GM12878 (cell line): ENCODE results near the gene HMGB4. TPM values are rescaled to one million over a fixed set of nuclear protein-coding genes. Genes with fewer than 3 reads are reported as not detected.

Experiments used
- ATAC-seq: fragments of 200-7000 bp; cut with Tn5 transposase; 3 replicates; pipeline ENCODE4 v1.9.1; 2020; ENCODE audit warnings: mild to moderate bottlenecking, moderate library complexity
- BruUV-seq: library from RNA; stranded (reverse); fragments of 400-500 nt; replicated peaks from 2 replicates; lab custom pipeline; 2021; lab: Mats Ljungman, UMichigan
- CTCF ChIA-PET: fragments of 300-600 bp; sonication (Branson Sonifier 250); formaldehyde crosslinking; extraction: SDS; loops from one replicate; lab custom pipeline; 2021; ENCODE audit warnings: inconsistent platforms; lab: Yijun Ruan, JAX
- POLR2A ChIA-PET: fragments of 350-600 bp; formaldehyde crosslinking; extraction: SDS; loops from one replicate; lab custom pipeline; 2021; ENCODE audit warnings: inconsistent platforms; lab: Charles Lee
- RAD21 ChIA-PET: fragments of 300-600 bp; sonication (Branson Sonifier 250); formaldehyde crosslinking; loops from one replicate; lab custom pipeline; 2023; ENCODE audit warnings: antibody characterized with exemption; ENCODE audit not compliant: unreplicated experiment; lab: Charles Lee
- SMC1A ChIA-PET: fragments of 300-600 bp; sonication (Branson Sonifier 250); formaldehyde crosslinking; loops from one replicate; lab custom pipeline; 2023; ENCODE audit not compliant: unreplicated experiment, uncharacterized antibody; lab: Charles Lee
- DNase-seq: peaks from one replicate; pipeline ENCODE4 v3.0.0-alpha.2; 2011; ENCODE audit warnings: low read depth, low spot score
- FAIRE-seq: peaks from 3 replicates; lab custom pipeline; 2011; peaks lifted over from hg19 to GRCh38; lab: Jason Lieb, UNC
- H2AFZ ChIP-seq: 2 replicates; pipeline ENCODE4 v1.6.0; 2011; ENCODE audit warnings: low read depth, low read length, control low read depth; ENCODE audit not compliant: control insufficient read depth
- H3K27ac ChIP-seq: 2 replicates; pipeline ENCODE4 v1.5.1; 2011; ENCODE audit warnings: control low read depth; ENCODE audit not compliant: control insufficient read depth, insufficient read depth
- H3K27me3 ChIP-seq, 2 experiments: replicated peaks in 1 of 2; 2 replicates each; pipeline versions ENCODE4 v1.6.0 to v1.6.1; 2011; ENCODE audit warnings: low read length in 1 of 2; ENCODE audit not compliant: control insufficient read depth in 2 of 2, insufficient read depth in 2 of 2
- H3K36me3 ChIP-seq, 2 experiments: 2 replicates each; pipeline ENCODE4 v1.5.1; 2011; ENCODE audit warnings: low read length in 1 of 2; ENCODE audit not compliant: control insufficient read depth in 2 of 2, insufficient read depth in 2 of 2
- H3K4me1 ChIP-seq: 2 replicates; pipeline ENCODE4 v1.6.1; 2011; ENCODE audit warnings: mild to moderate bottlenecking, low read length, moderate library complexity, mixed read lengths; ENCODE audit not compliant: control insufficient read depth, insufficient read depth
- H3K4me2 ChIP-seq: 2 replicates; pipeline ENCODE4 v1.6.0; 2011; ENCODE audit warnings: control low read depth; ENCODE audit not compliant: control insufficient read depth, insufficient read depth
- H3K4me3 ChIP-seq: fragments of 200-600 bp; sonication (generic); 2 replicates; pipeline ENCODE4 v1.5.1; 2016
- H3K79me2 ChIP-seq: 2 replicates; pipeline ENCODE4 v1.6.0; 2011; ENCODE audit warnings: low read length; ENCODE audit not compliant: control insufficient read depth, insufficient read depth
- H3K9ac ChIP-seq: 2 replicates; pipeline ENCODE4 v1.8.0; 2011; ENCODE audit warnings: low read length, control low read depth, mixed read lengths; ENCODE audit not compliant: control insufficient read depth, insufficient read depth
- H3K9me3 ChIP-seq: replicated peaks from 3 replicates; pipeline ENCODE4 v1.5.1; 2011; ENCODE audit warnings: mild to moderate bottlenecking, low read length; ENCODE audit not compliant: control insufficient read depth, insufficient read depth
- H4K20me1 ChIP-seq: 2 replicates; pipeline ENCODE4 v1.6.0; 2011; ENCODE audit not compliant: control insufficient read depth, insufficient read depth
- ATF3 ChIP-seq: IDR thresholded peaks from 2 replicates; pipeline ENCODE4 v1.6.1; 2011; ENCODE audit warnings: low read depth, mild to moderate bottlenecking, low read length, moderate library complexity, borderline replicate concordance; ENCODE audit errors: extremely low read depth
- CEBPB ChIP-seq, 2 experiments: fragments of 150-350 bp in 1 of 2; IDR thresholded peaks; 2 replicates each; pipeline ENCODE4 v1.6.1; 2012 to 2014; ENCODE audit warnings: low read depth in 2 of 2, low read length in 2 of 2, borderline replicate concordance in 1 of 2, inconsistent platforms in 1 of 2
- CHD1 ChIP-seq: IDR thresholded peaks from 2 replicates; pipeline ENCODE4 v1.6.1; 2012; ENCODE audit warnings: low read depth, low read length, improper control_type of control experiment
- CREM ChIP-seq: IDR thresholded peaks from 2 replicates; pipeline ENCODE4 v1.6.1; 2014; ENCODE audit warnings: antibody characterized with exemption, low read depth
- ELK1 ChIP-seq: IDR thresholded peaks from 2 replicates; pipeline ENCODE4 v1.6.1; 2012; ENCODE audit warnings: low read depth, low read length, improper control_type of control experiment
- IRF4 ChIP-seq: IDR thresholded peaks from 2 replicates; pipeline ENCODE4 v1.6.1; 2011; ENCODE audit warnings: low read depth, low read length
- IRF5 ChIP-seq: fragments of 450-650 bp; IDR thresholded peaks from 2 replicates; pipeline ENCODE4 v1.6.1; 2017; ENCODE audit warnings: borderline replicate concordance
- POLR2AphosphoS5 ChIP-seq: IDR thresholded peaks from 2 replicates; pipeline ENCODE4 v1.6.1; 2011; ENCODE audit warnings: mild to moderate bottlenecking, low read length, inconsistent platforms
- POU2F2 ChIP-seq: IDR thresholded peaks from 3 replicates; pipeline ENCODE4 v1.6.1; 2011; ENCODE audit warnings: low read depth, mild to moderate bottlenecking, low read length, borderline replicate concordance
- RELA ChIP-seq: fragments of 450-650 bp; IDR thresholded peaks from 2 replicates; pipeline ENCODE4 v1.8.0; 2014; ENCODE audit warnings: borderline replicate concordance; ENCODE audit not compliant: partially characterized antibody
- RFX5 ChIP-seq: IDR thresholded peaks from 2 replicates; pipeline ENCODE4 v1.6.1; 2011; ENCODE audit warnings: low read depth, low read length, improper control_type of control experiment
- SRF ChIP-seq, 2 experiments: IDR thresholded peaks; 2 replicates each; pipeline ENCODE4 v1.6.1; 2011; ENCODE audit warnings: low read depth in 2 of 2, low read length in 2 of 2, mild to moderate bottlenecking in 1 of 2, moderate library complexity in 1 of 2
- ZBED1 ChIP-seq: IDR thresholded peaks from 2 replicates; pipeline ENCODE4 v1.6.1; 2016; ENCODE audit warnings: borderline replicate concordance
- WGBS: methylation state at CpG from one replicate; pipeline ENCODE4 v1.1.6; 2016; ENCODE audit warnings: low lambda C conversion rate; ENCODE audit not compliant: insufficient replicate concordance, insufficient coverage; ENCODE audit errors: missing lambda C conversion rate; 5-methylcytosine and 5-hydroxymethylcytosine counted together
- in situ Hi-C: fragments of 300-500 bp; cut with MboI; formaldehyde crosslinking; loops from 9 replicates; pipeline ENCODE4 v1.14.3; 2018; ENCODE audit warnings: mixed read lengths
- intact Hi-C: fragments of 100-400 bp; cut with micrococcal nuclease; formaldehyde crosslinking; loops from one replicate; pipeline ENCODE4 v1.14.2; 2022; ENCODE audit not compliant: unreplicated experiment
- polyA plus RNA-seq, 11 experiments: library from polyadenylated mRNA; depleted of rRNA in 4 of 11; unstranded in 6 of 11; stranded (reverse) in 5 of 11; fragments of >200 nt; fragmentation: Nextera tagmentation in 4 of 11; fragmentation: Illumina TruSeq in 1 of 11; extraction: Ambion mirVana in 4 of 11; extraction: Trizol in 1 of 11; gene quantifications; 1 replicate in 1 of 11; 2 replicates in 10 of 11; pipeline versions ENCODE4 v1.2.1 to v1.2.3, GENCODE V29; 2011 to 2016; ENCODE audit warnings: inconsistent platforms in 2 of 11, missing spikeins in 2 of 11, low read depth in 1 of 11
- total RNA-seq, 4 experiments: library from RNA; depleted of rRNA in 3 of 4; stranded (reverse); fragments of >200 nt in 3 of 4; fragmentation: Illumina TruSeq in 1 of 4; extraction: Trizol in 1 of 4; gene quantifications; 2 replicates each; pipeline versions ENCODE4 v1.2.1 to v1.2.3, GENCODE V29; 2013 to 2021

Gene HMGB4
- total and polyA plus RNA-seq, 10 of the 15 experiments (the other 5 are each of a cell fraction or from before 2014, with no cell fraction given), result not detected

GRCh38 chr1:33814166-33814565 is 49.7 kb upstream of the HMGB4 start:
- Histone ChIP-seq H3K4me3 (no peak overlapping the region), H4K20me1 (no peaks in the 10 kb centered on the region), H3K9ac (no peak overlapping the region), H3K36me3 (no peaks in the 10 kb centered on the region), H3K4me1 (no peaks in the 10 kb centered on the region), H3K27ac (no peak overlapping the region), H2AFZ (no peak overlapping the region), H3K27me3 (no peaks in the 10 kb centered on the region; a peak in 1 of 4 replicates), H3K4me2 (no peak overlapping the region), H3K9me3 (no peaks in the 10 kb centered on the region), H3K79me2 (no peaks in the 10 kb centered on the region)
- no peak for DNase-seq
- no peak for TF ChIP-seq IRF4
- no peak for TF ChIP-seq CREM
- TF ChIP-seq POU2F2, result no peak
- TF ChIP-seq SRF (IDR thresholded peaks at IDR 0.05; ENCODE audit: low read depth in 2 of 2, low read length in 2 of 2), result no peak
- TF ChIP-seq IRF5, result no peak
- FAIRE-seq, result no peak
- ChIA-PET RAD21 (no interaction called here), POLR2A (no interaction called here), CTCF (no interaction called here), SMC1A (no interaction called here)
- no TSS peak for BruUV-seq
- ATAC-seq, result no peak
- WGBS, result 25% methylated on average over 2 of the region's 2 CpGs
- intact Hi-C loops, result no loop called here
- in situ Hi-C loops, result no loop called here

GRCh38 chr1:33815061-33815460 is 48.8 kb upstream of the HMGB4 start:
- ChIA-PET CTCF (no interaction called here), POLR2A (no interaction called here), SMC1A (no interaction called here), RAD21 (no interaction called here)
- Histone ChIP-seq H3K4me3 (no peak overlapping the region), H3K27ac (no peak overlapping the region), H2AFZ (no peak overlapping the region), H3K79me2 (no peaks in the 10 kb centered on the region), H4K20me1 (no peaks in the 10 kb centered on the region), H3K27me3 (no peaks in the 10 kb centered on the region; a peak in 1 of 4 replicates), H3K4me2 (no peak overlapping the region), H3K36me3 (no peaks in the 10 kb centered on the region), H3K4me1 (no peaks in the 10 kb centered on the region), H3K9ac (no peak overlapping the region), H3K9me3 (no peaks in the 10 kb centered on the region)
- ATAC-seq, result no peak
- intact Hi-C loops (no loop called here), in situ Hi-C loops (no loop called here)
- no peak for FAIRE-seq
- DNase-seq, result no peak
- no TSS peak for BruUV-seq
- 0% methylated on average over 4 of the region's 4 CpGs for WGBS
- TF ChIP-seq ELK1 (no peak), CEBPB (IDR thresholded peaks at IDR 0.05; ENCODE audit: borderline replicate concordance in 1 of 2, low read depth in 2 of 2, low read length in 2 of 2) (no peak), ATF3 (no peak), POLR2AphosphoS5 (no peak), CHD1 (no peak), RFX5 (no peak), RELA (no peak), ZBED1 (no peak)
